Fibroblast of the conjunctiva (primary cell): ENCODE data around the gene CSNK1E.

Experiments used
- DNase-seq: peaks from one replicate; pipeline ENCODE4 v3.0.0-alpha.2; 2010; ENCODE audit warnings: low read depth

Gene CSNK1E

GRCh38 chr22:38305471-38306448 is 11.5 kb downstream of the CSNK1E start:
- DNase-seq = no peak

DNA sequence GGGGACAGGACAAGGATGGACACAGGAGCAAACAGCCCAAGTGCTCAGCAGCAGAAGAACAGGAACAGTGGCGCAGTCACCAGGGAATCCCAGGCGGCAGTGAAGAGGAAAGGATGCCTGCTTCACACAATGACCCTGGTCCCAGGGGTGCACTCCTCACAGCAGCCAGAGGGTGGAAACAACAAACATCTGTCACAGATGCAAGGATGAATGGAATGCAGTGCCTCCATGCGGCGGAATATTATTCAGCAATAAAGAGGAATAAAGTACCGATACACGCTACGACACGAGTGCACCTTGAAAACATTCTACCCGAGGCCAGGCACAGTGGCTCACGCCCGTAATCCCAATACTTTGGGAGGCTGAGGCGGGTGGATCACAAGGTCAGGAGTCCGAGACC is 12.7 kb downstream of the CSNK1E start:
- DNase-seq = no peak

DNA sequence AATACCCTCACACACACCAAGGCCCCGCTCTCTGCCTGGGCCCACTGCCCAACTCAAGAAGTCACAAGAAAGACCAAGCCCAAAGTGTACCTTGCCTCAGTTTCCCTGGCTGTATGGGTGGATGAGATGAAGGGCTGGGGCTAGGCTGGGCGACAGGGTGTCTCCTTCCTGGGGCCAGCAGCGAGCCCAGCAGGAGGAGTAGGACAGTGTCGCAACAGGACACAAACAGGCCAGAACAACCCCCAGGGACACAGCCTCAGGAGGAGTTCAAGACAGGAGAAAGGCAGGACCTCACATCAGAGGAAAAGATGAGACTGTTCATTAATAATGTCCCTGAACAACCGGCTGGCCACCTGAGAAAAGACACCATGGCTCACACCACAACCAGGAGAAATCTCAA is 13.3 kb downstream of the CSNK1E start:
- DNase-seq = no peak

- DNase-seq = no peak
These were observed 14.3 kb downstream of the CSNK1E start for GRCh38 chr22:38302906-38303305.

- no peak for DNase-seq
These were observed 16.3 kb downstream of the CSNK1E start for GRCh38 chr22:38300946-38301345.

- DNase-seq = no peak
These were observed 16.9 kb downstream of the CSNK1E start for GRCh38 chr22:38300197-38300945.

- no peak for DNase-seq
These were observed 17.5 kb downstream of the CSNK1E start for GRCh38 chr22:38299770-38300102.

GRCh38 chr22:38298312-38299005 is 18.8 kb downstream of the CSNK1E start:
- DNase-seq = peak; percentile 63

- DNase-seq = no peak
These were observed 20.9 kb downstream of the CSNK1E start for GRCh38 chr22:38296372-38296771.

DNA sequence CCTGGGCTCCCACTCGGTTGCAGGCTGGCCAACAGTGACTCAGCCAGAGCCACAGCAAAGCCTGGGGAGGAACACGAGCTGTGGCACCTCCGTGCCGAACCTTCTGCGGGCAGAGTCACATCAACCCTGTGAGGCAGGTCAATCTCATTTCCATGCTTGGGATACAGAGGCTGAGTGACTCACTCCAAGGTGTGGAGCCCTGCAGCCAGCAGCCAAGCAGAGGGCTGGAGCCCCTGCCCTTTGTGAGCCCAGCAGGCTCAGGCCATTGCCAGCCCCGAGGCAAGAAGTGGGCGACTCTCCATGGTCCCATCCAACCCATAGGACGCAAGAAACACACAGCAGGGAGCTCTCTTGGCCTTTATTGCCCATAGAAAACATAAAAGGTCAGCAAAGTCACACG is 21.4 kb downstream of the CSNK1E start:
- DNase-seq = no peak

DNA sequence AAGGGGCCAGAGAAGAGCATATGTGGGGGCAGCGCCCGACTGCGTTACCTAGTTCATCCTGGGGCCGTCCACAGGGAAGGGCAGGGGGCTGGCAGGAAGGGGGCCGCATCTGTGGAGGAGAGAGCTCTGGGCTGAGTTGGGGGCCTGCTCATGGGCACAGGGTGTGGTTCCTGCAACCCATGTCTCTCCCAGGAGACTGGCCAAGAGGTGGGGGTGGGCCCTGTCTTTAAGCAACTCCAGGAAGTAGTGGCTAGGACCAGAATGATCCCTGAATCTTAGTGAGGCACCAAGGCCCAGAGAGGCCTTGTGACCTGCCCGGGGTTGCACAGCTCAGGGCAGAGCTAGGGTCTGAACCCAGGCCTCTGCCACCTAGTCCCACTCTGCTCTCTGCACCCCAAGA is 21.9 kb downstream of the CSNK1E start:
- DNase-seq = no peak

GRCh38 chr22:38294193-38294592 is 23.0 kb downstream of the CSNK1E start:
- no peak for DNase-seq

DNA sequence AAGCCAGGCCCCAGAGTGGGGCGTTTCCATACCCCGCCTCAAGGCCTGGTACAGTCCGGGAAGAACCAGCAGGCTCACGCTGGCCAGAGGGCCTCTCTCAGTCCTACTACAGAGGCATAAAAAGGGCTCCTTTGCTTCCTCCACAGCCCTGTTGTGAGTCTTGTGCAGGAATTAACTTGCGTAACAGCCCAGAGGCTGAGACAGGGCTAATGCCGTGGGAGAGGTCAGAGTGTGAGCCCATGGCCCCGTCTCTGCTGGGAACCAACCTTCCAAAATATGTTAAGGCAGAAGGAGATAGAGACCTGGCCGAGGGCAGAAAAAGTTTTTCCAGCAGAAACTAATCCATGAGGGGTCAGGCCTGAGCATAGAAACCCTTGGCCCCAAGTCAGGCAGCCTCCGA is 24.5 kb downstream of the CSNK1E start:
- no peak for DNase-seq

GRCh38 chr22:38291201-38291777 is 25.9 kb downstream of the CSNK1E start:
- no peak for DNase-seq

GRCh38 chr22:38290347-38290746 is 26.9 kb downstream of the CSNK1E start:
- no peak for DNase-seq

DNA sequence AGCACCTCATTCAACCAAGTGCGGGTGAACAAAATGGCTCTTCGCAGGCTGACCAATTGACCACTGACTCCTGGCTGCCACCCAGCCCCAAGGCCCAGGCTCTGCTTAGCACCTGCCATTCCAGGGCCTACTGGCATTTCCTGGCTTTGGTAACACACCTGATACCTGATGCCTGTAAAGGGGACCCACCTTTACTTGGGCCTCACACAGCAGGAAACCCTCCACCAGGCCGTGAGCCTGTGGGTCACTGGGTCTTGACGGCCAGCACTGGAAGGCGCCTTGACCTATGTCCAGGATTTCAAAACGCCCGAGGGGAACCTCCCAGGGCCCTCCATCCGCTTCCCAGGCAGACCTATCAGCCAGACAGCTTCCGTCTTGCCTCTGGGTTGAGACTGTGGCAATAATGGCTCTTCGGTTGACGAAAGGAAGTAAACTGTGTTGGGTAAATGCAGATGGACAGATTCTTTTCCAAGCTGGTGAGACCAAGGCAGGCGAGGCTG is 27.6 kb downstream of the CSNK1E start:
- no peak for DNase-seq

DNA sequence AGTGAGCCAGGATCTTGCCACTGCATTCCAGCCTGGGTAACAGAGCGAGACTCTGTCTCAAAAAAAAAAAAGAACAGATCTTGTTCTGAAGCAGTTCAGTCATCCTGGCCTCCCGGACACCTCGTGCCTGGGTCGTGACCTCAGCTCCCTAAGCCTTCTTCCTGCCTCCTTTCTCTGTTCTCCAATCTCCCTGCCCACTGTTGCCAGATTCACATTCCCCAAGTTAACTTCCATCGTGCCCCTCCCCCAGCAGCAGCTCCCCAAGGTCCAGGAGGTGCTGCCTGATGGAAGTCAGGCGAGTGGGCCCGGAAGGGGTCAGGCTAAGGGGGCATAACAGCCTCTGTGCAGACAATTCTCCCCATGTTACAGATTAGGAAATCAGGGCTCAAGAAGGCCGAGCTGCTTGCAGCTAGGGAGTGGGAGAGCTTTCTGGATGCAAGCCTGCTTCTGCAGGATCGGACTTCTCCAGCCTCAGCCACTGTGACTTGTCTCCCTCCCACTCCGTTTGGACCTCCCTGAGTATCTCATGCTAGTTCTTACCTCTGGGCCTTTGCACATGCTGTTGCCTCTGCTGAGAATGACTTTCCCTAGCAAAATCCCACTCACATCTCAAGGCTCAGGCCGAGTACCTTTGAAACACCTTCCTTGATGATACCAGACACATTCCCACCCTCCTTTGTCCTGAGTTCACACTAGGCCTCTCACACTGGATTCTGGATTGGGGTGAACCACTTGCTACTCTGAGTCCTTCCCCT is 30.1 kb downstream of the CSNK1E start:
- DNase-seq = no peak

GRCh38 chr22:38285018-38285417 is 32.2 kb downstream of the CSNK1E start:
- no peak for DNase-seq

DNA sequence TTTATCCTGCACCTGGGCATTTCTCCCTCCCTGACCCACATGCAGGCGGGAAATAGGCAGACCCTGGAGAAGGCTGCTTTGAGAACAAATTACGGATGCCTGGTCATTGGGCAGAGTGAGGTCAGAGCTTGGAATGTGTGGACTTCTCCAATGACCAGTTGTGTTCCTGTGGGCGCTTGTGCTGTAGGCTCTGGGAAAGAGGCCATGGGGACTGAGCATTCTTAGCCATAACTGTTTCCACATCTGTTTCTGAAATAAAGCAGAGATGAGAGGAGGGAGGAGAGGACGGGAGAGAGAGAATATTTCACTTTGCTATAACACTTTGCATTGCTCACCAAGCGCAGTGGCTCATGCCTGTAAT is 33.2 kb downstream of the CSNK1E start:
- peak; percentile 78 for DNase-seq

DNA sequence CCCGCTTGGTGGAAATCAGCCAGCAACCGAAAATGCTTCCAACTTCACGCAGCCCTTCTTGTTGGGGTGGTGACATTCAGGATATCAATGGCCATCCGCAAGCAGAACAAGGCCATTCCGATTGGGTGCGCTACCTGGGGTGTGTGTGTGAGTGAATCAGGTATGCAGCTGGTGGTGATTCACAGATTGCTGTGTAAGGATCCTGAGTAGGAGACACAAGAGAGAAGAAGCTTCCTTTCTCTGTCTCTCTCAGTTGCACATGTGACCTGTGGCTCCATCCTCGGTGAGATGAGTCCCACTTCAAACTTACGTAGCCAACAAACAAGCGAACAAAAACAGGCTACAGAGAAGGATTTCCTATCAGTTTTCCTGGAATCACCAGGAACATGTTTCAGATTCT is 34.8 kb downstream of the CSNK1E start:
- no peak for DNase-seq

DNA sequence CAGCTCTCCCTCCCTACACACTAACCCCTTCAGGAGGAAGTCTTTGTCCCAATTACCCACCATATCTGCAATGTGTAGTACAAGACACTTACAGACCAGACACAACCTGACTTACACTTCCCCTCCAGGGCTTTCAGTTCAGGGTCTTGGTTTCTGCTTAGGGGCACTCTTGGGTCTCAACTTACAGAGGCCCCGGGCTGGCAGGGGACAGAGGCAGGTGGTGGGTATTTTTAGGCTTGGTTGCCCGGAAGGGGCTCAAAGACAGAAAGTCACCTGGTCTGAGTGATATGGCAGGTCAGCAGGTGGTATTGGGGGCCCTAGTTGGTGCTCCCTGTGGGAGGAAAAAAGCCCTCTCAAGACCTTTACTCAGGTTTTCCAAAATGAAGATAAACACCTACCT is 41.1 kb downstream of the CSNK1E start:
- no peak for DNase-seq
